ENCODE measurements around the gene PARP8.

- TF ChIP-seq CTCF (IDR thresholded peaks at IDR 0.05): no peak
- TF ChIP-seq EP300 (IDR thresholded peaks at IDR 0.05): no peak
- no peak for TF ChIP-seq POLR2A (IDR thresholded peaks at IDR 0.05)
Observed at GRCh38 chr5:50863534-50864170, 197.2 kb downstream of the PARP8 start.

Data from ovary (tissue), 3 donors.